ENCODE data around the gene HNRNPA1. TPM values are rescaled to one million over a fixed set of nuclear protein-coding genes. Genes with fewer than 3 reads are reported as not detected.

HNRNPA1 gene
- total RNA-seq, 2 experiments from 2014 or later, result 2,224 to 2,338 TPM

- DNase-seq, result peak; percentile 22
- Mint-ChIP-seq H3K27me3 (no peaks in the 10 kb centered on the region), H3K4me3 (no peak overlapping the region), H3K9me3 (no peaks in the 10 kb centered on the region), H3K27ac (no peak overlapping the region), H3K4me1 (ENCODE audit: low read depth) (peaks cover 11% of the 10 kb centered on the region), H3K36me3 (ENCODE audit: low read depth) (peaks cover 44% of the 10 kb centered on the region)
- TF ChIP-seq CTCF (IDR thresholded peaks at IDR 0.05), result peak; percentile 49
- POLR2A ChIA-PET, result interaction anchor here (0.9 to 2.8 kb wide), 3 partner anchors 13 to 35 kb away, joined by 3 to 8 read pairs (median 5); no protein-coding TSS in a partner anchor
- CTCF ChIA-PET, result interaction anchor here (0.6 to 4.7 kb wide), 39 partner anchors 8 to 246 kb away, joined by 3 to 53 read pairs (median 4); partner anchors contain the start of genes CBX5, COPZ1 and HNRNPA1
- ATAC-seq, result peak; percentile 62
- intact Hi-C loops (cut with micrococcal nuclease), result no loop called here
Observed at GRCh38 chr12:54251667-54252284, 28.8 kb upstream of the HNRNPA1 start.

GRCh38 chr12:54253240-54253639, 27.3 kb upstream of the HNRNPA1 start:
- intact Hi-C loops (cut with micrococcal nuclease), result no loop called here
- Mint-ChIP-seq H3K27me3 (no peaks in the 10 kb centered on the region), H3K36me3 (ENCODE audit: low read depth) (peaks cover 44% of the 10 kb centered on the region), H3K27ac (no peak overlapping the region), H3K4me3 (no peak overlapping the region), H3K4me1 (ENCODE audit: low read depth) (peaks cover 13% of the 10 kb centered on the region), H3K9me3 (no peaks in the 10 kb centered on the region)
- ChIA-PET CTCF (interaction anchor here (0.8 to 4.7 kb wide), 9 partner anchors 11 to 127 kb away, joined by 3 to 53 read pairs (median 12); partner anchors contain the start of gene COPZ1), POLR2A (interaction anchor here (0.9 to 2.8 kb wide), 3 partner anchors 11 to 33 kb away, joined by 3 to 8 read pairs (median 5); partner anchors contain the start of genes CBX5 and HNRNPA1)
- no peak for ATAC-seq
- no peak for TF ChIP-seq CTCF (IDR thresholded peaks at IDR 0.05)
- no peak for DNase-seq

GRCh38 chr12:54257332-54257731, 23.2 kb upstream of the HNRNPA1 start:
- no peak for ATAC-seq
- H3K4me3 Mint-ChIP-seq, result no peak overlapping the region
- intact Hi-C loops (cut with micrococcal nuclease), result no loop called here
- H3K27me3 Mint-ChIP-seq, result no peaks in the 10 kb centered on the region
- peaks cover 22% of the 10 kb centered on the region for H3K36me3 Mint-ChIP-seq (ENCODE audit: low read depth)
- H3K4me1 Mint-ChIP-seq (ENCODE audit: low read depth), result peaks cover 24% of the 10 kb centered on the region
- H3K9me3 Mint-ChIP-seq, result no peaks in the 10 kb centered on the region
- no peak overlapping the region for H3K27ac Mint-ChIP-seq
- no peak for DNase-seq
- no peak for TF ChIP-seq CTCF (IDR thresholded peaks at IDR 0.05)
- POLR2A ChIA-PET, result interaction anchor here (3.0 kb wide), 1 partner anchor 22 kb away, joined by 17 read pairs; the partner anchor contains the start of genes CBX5 and HNRNPA1
- CTCF ChIA-PET, result interaction anchor here (1.2 kb wide), 1 partner anchor 16 kb away, joined by 3 read pairs; no protein-coding TSS in a partner anchor

- Mint-ChIP-seq H3K4me1 (ENCODE audit: low read depth) (peaks cover 23% of the 10 kb centered on the region), H3K4me3 (no peak overlapping the region), H3K36me3 (ENCODE audit: low read depth) (peaks cover 18% of the 10 kb centered on the region), H3K27ac (no peak overlapping the region), H3K9me3 (no peaks in the 10 kb centered on the region), H3K27me3 (no peaks in the 10 kb centered on the region)
- ChIA-PET CTCF (interaction anchor here (0.8 to 3.1 kb wide), 10 partner anchors 14 to 141 kb away, joined by 3 to 9 read pairs (median 5); no protein-coding TSS in a partner anchor), POLR2A (interaction anchor here (0.7 to 3.0 kb wide), 4 partner anchors 12 to 79 kb away, joined by 3 to 17 read pairs (median 7); partner anchors contain the start of genes CBX5 and HNRNPA1)
- intact Hi-C loops (cut with micrococcal nuclease), result no loop called here
- ATAC-seq (no peak), DNase-seq (no peak)
- TF ChIP-seq CTCF (IDR thresholded peaks at IDR 0.05), result no peak
Observed at GRCh38 chr12:54258201-54258681, 22.3 kb upstream of the HNRNPA1 start.

Data from activated CD8-positive, alpha-beta T cell treated with anti-CD3 and anti-CD28 coated beads for 36 hours (primary cell).